ENCODE data around the gene GXYLT2. TPM values are rescaled to one million over a fixed set of nuclear protein-coding genes. Genes with fewer than 3 reads are reported as not detected.

The GXYLT2 gene
- total RNA-seq, 2 donors from 2014 or later: 32.4 to 35.1 TPM

DNA sequence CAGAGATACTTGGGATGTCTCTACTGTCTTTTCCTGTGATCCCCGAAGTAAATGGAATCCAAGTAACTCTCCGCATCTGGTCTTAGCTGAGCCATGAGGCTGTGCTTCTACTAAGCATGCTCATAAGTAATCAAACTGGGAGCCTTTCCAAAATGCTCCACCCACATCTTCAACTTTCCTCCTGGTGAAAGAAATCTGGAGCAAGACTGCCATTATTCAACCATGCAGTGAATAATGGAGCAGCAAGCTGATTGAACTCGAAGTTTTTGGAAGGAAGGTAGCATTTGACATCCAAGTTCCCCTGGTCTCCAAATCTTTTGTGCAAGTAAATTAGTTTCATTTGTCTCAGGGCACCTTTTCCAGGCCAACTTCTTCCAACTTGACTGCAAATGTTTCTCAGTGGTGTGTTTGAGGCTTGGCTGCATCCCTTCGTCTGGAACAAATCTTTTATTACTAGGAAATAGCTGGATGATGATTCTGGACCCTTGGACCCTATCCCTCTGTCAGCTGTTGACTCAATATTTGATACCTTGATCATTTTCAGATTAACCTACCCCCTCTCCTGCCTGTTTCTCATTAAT is 19.4 kb downstream of the GXYLT2 start:
- H3K27me3 ChIP-seq (replicated peaks; ENCODE audit: insufficient read depth): no peaks in the 10 kb centered on the region
- peak overlapping the region; percentile 23 for H3K4me3 ChIP-seq
- H3K36me3 ChIP-seq: no peaks in the 10 kb centered on the region
- DNase-seq (ENCODE audit: low spot score) (no peak), ATAC-seq (ENCODE audit: insufficient number of reproducible peaks, low FRiP score, low read depth) (no peak)
- peaks cover 36 to 85% of the 10 kb centered on the region in 2 donors for H3K4me1 ChIP-seq (ENCODE audit: control insufficient read depth in 1 of 2, low read depth in 2 of 2)
- no peaks in the 10 kb centered on the region for H3K9me3 ChIP-seq
- TF ChIP-seq CTCF (IDR thresholded peaks at IDR 0.05): no peak
- H3K27ac ChIP-seq: peak overlapping the region; percentile 78 to 86

DNA sequence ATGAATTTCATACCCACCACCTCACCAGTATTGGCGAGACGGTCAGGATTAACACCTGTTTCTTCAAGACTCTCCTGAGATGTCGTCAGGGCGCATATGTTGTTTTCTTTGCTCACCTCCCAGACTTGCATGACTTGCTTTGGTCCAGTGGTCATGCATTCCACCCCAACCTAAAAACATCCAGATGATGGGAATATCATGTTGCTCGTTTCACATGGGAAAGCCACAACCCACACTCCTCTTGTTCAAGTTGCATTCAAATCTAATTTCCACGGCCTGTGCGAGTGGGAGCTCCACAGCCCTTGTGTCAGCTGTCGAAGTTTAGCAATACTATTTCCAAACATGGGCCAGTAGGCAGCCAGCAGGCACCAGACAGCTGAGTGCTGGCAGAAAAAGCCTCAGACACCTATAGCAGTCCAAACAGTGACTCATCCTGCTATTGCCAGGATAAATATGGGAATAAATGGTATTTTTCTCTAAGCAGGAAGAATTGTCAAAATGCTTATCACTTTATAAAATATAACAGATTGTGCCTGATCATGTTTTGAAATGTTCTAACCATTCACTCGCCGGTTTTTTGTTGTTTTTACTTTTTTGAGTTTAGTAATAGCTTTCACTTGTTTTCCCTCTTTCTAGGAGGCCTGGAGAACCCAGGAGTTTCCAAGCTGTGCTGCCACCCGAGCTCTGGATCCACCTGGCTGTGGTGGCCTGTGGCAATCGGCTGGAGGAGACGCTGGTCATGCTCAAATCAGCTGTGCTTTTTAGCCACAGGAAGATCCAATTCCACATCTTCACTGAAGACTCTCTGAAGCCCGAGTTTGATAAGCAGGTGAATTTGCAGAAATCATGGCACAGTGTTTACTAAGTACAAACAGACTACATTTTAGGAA is 20.1 kb downstream of the GXYLT2 start:
- TF ChIP-seq CTCF (IDR thresholded peaks at IDR 0.05): no peak
- peak overlapping the region; percentile 23 for H3K4me3 ChIP-seq
- H3K9me3 ChIP-seq: no peaks in the 10 kb centered on the region
- peak; percentile 47 for DNase-seq (ENCODE audit: low spot score)
- ATAC-seq (ENCODE audit: insufficient number of reproducible peaks, low FRiP score, low read depth): peak; percentile 78
- no peaks in the 10 kb centered on the region for H3K36me3 ChIP-seq
- H3K27ac ChIP-seq: peak overlapping the region; percentile 78 to 86
- H3K4me1 ChIP-seq (ENCODE audit: control insufficient read depth in 1 of 2, low read depth in 2 of 2): peaks cover 37 to 85% of the 10 kb centered on the region in 2 donors
- H3K27me3 ChIP-seq (replicated peaks; ENCODE audit: insufficient read depth): no peaks in the 10 kb centered on the region

GRCh38 chr3:72909591-72909990 is 21.7 kb downstream of the GXYLT2 start:
- ATAC-seq (ENCODE audit: insufficient number of reproducible peaks, low FRiP score, low read depth) (peak; percentile 44), DNase-seq (ENCODE audit: low spot score) (no peak)
- peaks cover 26 to 75% of the 10 kb centered on the region in 2 donors for H3K4me1 ChIP-seq (ENCODE audit: control insufficient read depth in 1 of 2, low read depth in 2 of 2)
- H3K36me3 ChIP-seq: no peaks in the 10 kb centered on the region
- no peak for TF ChIP-seq CTCF (IDR thresholded peaks at IDR 0.05)
- H3K27me3 ChIP-seq (replicated peaks; ENCODE audit: insufficient read depth): no peaks in the 10 kb centered on the region
- peak overlapping the region; percentile 21 for H3K4me3 ChIP-seq
- H3K9me3 ChIP-seq: no peaks in the 10 kb centered on the region
- peak overlapping the region; percentile 78 to 86 for H3K27ac ChIP-seq

GRCh38 chr3:72912532-72912931 is 24.7 kb downstream of the GXYLT2 start:
- ATAC-seq (ENCODE audit: insufficient number of reproducible peaks, low FRiP score, low read depth) (no peak), DNase-seq (ENCODE audit: low spot score) (no peak)
- Histone ChIP-seq H3K4me3 (no peak overlapping the region), H3K4me1 (ENCODE audit: control insufficient read depth in 1 of 2, low read depth in 2 of 2) (peaks cover 17 to 49% of the 10 kb centered on the region in 2 donors), H3K36me3 (no peaks in the 10 kb centered on the region), H3K9me3 (no peaks in the 10 kb centered on the region), H3K27ac (peak overlapping the region; percentile 58 to 77), H3K27me3 (replicated peaks; ENCODE audit: insufficient read depth) (no peaks in the 10 kb centered on the region)
- TF ChIP-seq CTCF (IDR thresholded peaks at IDR 0.05): no peak

GRCh38 chr3:72914383-72914782 is 26.5 kb downstream of the GXYLT2 start:
- Histone ChIP-seq H3K27me3 (replicated peaks; ENCODE audit: insufficient read depth) (no peaks in the 10 kb centered on the region), H3K4me3 (peak overlapping the region; percentile 25), H3K4me1 (ENCODE audit: control insufficient read depth in 1 of 2, low read depth in 2 of 2) (peaks cover 6 to 32% of the 10 kb centered on the region in 2 donors), H3K9me3 (no peaks in the 10 kb centered on the region), H3K27ac (peak overlapping the region; percentile 50 to 77), H3K36me3 (no peaks in the 10 kb centered on the region)
- DNase-seq (ENCODE audit: low spot score): no peak
- no peak for TF ChIP-seq CTCF (IDR thresholded peaks at IDR 0.05)
- ATAC-seq (ENCODE audit: insufficient number of reproducible peaks, low FRiP score, low read depth): no peak
